Body of pancreas (tissue), 4 donors: ENCODE data around the gene GNAT2.

Experiments
- CTCF ChIP-seq, 7 experiments: fragments of 450-650 bp in 4 of 7; fragments of 200-600 bp in 3 of 7; sonication (generic) in 3 of 7; IDR thresholded peaks; one replicate each; pipeline ENCODE4 v1.5.1; 2016 to 2019; ENCODE audit warnings: antibody characterized with exemption in 7 of 7
- POLR2A ChIP-seq, 3 donors: fragments of 450-650 bp; IDR thresholded peaks; one replicate each; pipeline ENCODE4 v1.6.1; 2016; ENCODE audit warnings: antibody characterized with exemption in 3 of 3, mild to moderate bottlenecking in 2 of 3

- TF ChIP-seq CTCF (IDR thresholded peaks at IDR 0.05) (no peak), POLR2A (IDR thresholded peaks at IDR 0.05) (no peak)
Measured at GRCh38 chr1:109592916-109593315, 26.5 kb downstream of the GNAT2 start.
